AG04450 (cell line): ENCODE data around the gene VPREB3. TPM values are rescaled to one million over a fixed set of nuclear protein-coding genes. Genes with fewer than 3 reads are reported as not detected.

Experiments
- CTCF ChIA-PET: fragments of 300-600, 350-600 bp; formaldehyde crosslinking; extraction: SDS; loops from one replicate; lab custom pipeline; 2022; ENCODE audit warnings: antibody characterized with exemption, inconsistent platforms; lab: Charles Lee
- POLR2A ChIA-PET: fragments of 350-600 bp; formaldehyde crosslinking; extraction: SDS; loops from one replicate; lab custom pipeline; 2021; ENCODE audit warnings: antibody characterized with exemption, inconsistent platforms; lab: Yijun Ruan, JAX
- DNase-seq: peaks from one replicate; pipeline ENCODE4 v3.0.0-alpha.2; 2011; ENCODE audit warnings: low read depth, low spot score
- H3K27ac ChIP-seq: one replicate; pipeline ENCODE4 v1.5.1; 2012; ENCODE audit warnings: low read depth, low read length, control low read depth
- H3K27me3 ChIP-seq: one replicate; pipeline ENCODE4 v1.6.0; 2012; ENCODE audit warnings: low read length; ENCODE audit not compliant: control insufficient read depth, insufficient read depth
- H3K4me3 ChIP-seq: 2 replicates; pipeline ENCODE4 v1.5.1; 2011; ENCODE audit warnings: mild to moderate bottlenecking, low read depth, low read length, control low read depth
- H3K9me3 ChIP-seq: 2 replicates; pipeline ENCODE4 v1.5.1; 2012; ENCODE audit warnings: low read length; ENCODE audit not compliant: control insufficient read depth, insufficient read depth
- polyA plus RNA-seq: library from polyadenylated mRNA; depleted of rRNA; stranded (reverse); fragments of >200 nt; gene quantifications from 2 replicates; pipeline ENCODE4 v1.2.3, GENCODE V29; 2011
- TF ChIP-seq, protein P1 (sequence below): IDR thresholded peaks from 2 replicates; pipeline ENCODE4 v1.5.1; 2011; ENCODE audit warnings: low read depth, low read length, control low read depth, inconsistent platforms

Gene VPREB3
- polyA plus RNA-seq, 1 experiment, result not detected

DNA sequence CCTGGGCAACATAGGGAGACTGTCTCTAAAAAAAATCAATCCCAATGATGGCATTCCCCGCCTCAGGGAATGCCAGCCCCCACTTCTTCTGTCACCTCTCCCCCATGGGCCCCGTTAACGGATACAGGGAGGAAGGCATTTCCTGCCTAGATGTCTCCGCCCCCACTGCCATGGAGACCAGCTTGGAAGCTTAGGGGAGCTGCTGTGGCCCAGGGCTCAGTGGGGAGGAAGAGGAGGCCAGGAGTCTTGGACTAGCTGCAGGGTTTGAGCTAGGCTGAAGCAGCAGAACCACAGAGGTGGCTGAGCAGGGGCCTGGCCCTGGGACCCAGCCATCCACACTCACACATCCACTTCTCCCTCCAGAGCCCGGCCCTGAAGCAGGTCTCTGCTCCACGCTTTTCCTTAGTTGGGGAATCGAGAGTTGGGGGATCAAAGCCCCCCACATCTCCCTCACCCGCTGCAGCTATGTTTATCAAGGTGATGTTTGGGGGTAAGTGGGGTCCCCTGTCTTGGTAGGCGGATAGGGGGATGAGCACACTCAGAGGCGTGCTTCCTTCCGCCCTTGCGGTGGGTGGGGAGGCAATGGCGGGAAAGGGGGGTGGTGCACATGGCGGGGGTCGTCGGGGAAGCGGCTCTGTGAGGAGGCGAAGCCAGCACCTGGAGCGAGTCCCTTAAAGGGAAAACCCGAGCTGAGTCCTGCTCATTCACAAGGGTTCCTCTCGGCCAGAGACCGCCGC is 8.8 kb upstream of the VPREB3 start, which contains the start of gene C22orf15:
Gene C22orf15 (plus strand): TSS at position 149 of the 737 bp plus-strand sequence. CDS start 317 bp downstream, at position 466.
- TF ChIP-seq, protein P1, sequence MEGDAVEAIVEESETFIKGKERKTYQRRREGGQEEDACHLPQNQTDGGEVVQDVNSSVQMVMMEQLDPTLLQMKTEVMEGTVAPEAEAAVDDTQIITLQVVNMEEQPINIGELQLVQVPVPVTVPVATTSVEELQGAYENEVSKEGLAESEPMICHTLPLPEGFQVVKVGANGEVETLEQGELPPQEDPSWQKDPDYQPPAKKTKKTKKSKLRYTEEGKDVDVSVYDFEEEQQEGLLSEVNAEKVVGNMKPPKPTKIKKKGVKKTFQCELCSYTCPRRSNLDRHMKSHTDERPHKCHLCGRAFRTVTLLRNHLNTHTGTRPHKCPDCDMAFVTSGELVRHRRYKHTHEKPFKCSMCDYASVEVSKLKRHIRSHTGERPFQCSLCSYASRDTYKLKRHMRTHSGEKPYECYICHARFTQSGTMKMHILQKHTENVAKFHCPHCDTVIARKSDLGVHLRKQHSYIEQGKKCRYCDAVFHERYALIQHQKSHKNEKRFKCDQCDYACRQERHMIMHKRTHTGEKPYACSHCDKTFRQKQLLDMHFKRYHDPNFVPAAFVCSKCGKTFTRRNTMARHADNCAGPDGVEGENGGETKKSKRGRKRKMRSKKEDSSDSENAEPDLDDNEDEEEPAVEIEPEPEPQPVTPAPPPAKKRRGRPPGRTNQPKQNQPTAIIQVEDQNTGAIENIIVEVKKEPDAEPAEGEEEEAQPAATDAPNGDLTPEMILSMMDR, result no peak
- Histone ChIP-seq H3K9me3 (no peaks in the 10 kb centered on the region), H3K4me3 (peak within 1 kb of the TSS; percentile 50), H3K27ac (no peak within 1 kb of the TSS), H3K27me3 (no peaks in the 10 kb centered on the region)
- POLR2A ChIA-PET, result interaction anchor here (0.5 to 1.2 kb wide), 2 partner anchors 12 to 45 kb away, joined by 3 read pairs; partner anchors contain the start of gene ZNF70
- CTCF ChIA-PET, result interaction anchor here (0.5 to 1.6 kb wide), 4 partner anchors 24 to 176 kb away, joined by 3 to 8 read pairs (median 4); partner anchors contain the start of gene SMARCB1
- DNase-seq, result no peak

DNA sequence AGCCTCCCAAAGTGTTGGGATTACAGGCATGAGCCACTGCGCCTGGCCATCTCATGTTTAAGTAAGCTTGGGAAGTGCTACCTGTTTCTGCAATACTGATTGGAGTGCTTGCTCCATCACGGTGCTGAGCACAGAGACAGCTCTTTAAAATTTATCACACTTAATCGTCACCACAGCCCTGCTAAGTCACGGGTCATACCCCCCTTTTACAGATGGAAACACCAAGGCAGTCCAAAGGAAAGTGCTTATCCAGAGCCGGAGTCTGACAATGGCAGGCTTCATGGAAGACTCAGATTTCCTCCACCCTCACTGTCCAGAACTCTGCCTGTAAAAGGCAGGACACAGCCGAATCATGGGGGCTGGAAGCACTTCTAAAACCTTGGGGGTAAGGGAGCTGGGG is 5.8 kb upstream of the VPREB3 start:
- no peak for DNase-seq
- TF ChIP-seq, protein P1, result no peak
- no peaks in the 10 kb centered on the region for H3K9me3 ChIP-seq
- no peak overlapping the region for H3K4me3 ChIP-seq
- H3K27ac ChIP-seq, result no peak overlapping the region
- ChIA-PET CTCF (interaction anchor here (1.7 kb wide), 1 partner anchor 90 kb away, joined by 6 read pairs; no protein-coding TSS in a partner anchor), POLR2A (no interaction called here)
- H3K27me3 ChIP-seq, result no peaks in the 10 kb centered on the region

DNA sequence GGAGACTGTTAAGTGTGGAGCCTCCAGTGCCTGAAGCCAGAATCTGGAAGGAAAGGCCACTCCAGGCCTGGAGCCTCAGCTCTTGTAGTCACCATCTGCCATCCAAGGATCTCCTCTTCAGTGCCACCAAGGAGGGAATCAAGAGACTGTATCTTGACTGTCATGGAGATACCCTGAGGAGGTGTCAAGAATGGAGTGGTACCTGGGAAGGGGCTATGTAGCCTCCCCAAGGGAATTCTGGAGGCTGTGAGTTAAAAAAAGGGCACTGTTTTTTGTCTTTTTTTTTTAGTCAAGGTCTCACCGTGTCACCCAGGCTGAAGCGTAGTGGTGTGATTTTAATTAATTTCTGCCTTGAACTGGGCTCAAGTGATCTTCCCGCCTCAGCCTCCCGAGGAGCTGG is 5.3 kb upstream of the VPREB3 start:
- CTCF ChIA-PET, result interaction anchor here (1.7 kb wide), 1 partner anchor 90 kb away, joined by 6 read pairs; no protein-coding TSS in a partner anchor

DNA sequence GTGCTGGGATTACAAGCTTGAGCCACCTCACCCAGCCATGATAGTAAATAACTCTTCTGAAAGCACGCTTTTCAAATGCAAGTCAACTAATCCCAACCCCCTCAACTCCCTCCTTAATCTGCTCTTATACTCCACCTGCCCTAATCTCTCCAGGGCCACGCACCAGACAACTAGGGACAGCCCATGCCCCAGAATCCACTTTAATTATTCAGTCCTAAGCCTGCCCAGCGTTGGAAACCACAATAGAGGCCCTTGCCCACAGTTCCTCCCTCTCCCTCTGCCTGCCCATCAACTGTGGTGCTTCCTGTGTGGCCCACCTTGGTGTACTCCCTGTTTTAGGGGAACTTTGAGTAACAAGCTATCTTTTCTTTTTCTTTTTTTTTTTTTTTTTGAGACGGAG is 2.7 kb upstream of the VPREB3 start:
- no peaks in the 10 kb centered on the region for H3K9me3 ChIP-seq
- H3K27me3 ChIP-seq, result no peaks in the 10 kb centered on the region
- ChIA-PET CTCF (interaction anchor here (0.7 to 1.5 kb wide), 3 partner anchors 11 to 475 kb away, joined by 3 to 4 read pairs (median 4); partner anchors contain the start of gene CHCHD10), POLR2A (no interaction called here)
- DNase-seq, result no peak
- H3K27ac ChIP-seq, result no peak overlapping the region
- TF ChIP-seq, protein P1, result no peak
- H3K4me3 ChIP-seq, result no peak overlapping the region

More for the DNA sequence above, 5.3 kb upstream of the VPREB3 start:
- H3K9me3 ChIP-seq, result no peaks in the 10 kb centered on the region
- POLR2A ChIA-PET, result no interaction called here
- no peak for DNase-seq
- TF ChIP-seq, protein P1, result no peak
- no peaks in the 10 kb centered on the region for H3K27me3 ChIP-seq
- H3K27ac ChIP-seq, result no peak overlapping the region
- no peak overlapping the region for H3K4me3 ChIP-seq

DNA sequence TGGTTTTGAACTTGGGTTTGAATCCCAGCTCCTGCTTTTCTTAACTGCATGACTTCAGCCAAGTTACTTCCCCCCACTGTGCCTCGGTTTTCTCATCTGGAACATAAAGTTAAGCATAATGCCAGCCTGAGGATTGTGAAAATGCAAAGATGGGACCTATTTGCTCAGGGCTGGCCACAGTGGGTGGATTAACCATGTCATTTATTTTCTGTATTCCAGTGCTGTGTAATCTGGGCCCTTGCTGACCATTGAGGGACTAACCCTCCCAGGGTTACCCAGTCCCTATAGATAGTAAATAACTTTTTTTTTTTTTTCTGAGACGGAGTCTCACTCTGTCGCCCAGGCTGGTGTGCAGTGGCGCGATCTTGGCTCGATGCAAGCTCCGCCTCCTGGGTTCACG is 1.5 kb upstream of the VPREB3 start:
- ChIA-PET POLR2A (no interaction called here), CTCF (interaction anchor here (0.8 kb wide), 1 partner anchor 16 kb away, joined by 3 read pairs; no protein-coding TSS in a partner anchor)
- H3K4me3 ChIP-seq, result no peak overlapping the region
- no peaks in the 10 kb centered on the region; the same call in 1 of the 2 replicates for H3K9me3 ChIP-seq
- no peak overlapping the region for H3K27ac ChIP-seq
- H3K27me3 ChIP-seq, result no peaks in the 10 kb centered on the region
- TF ChIP-seq, protein P1, result no peak
- DNase-seq, result no peak
